GM18868 (cell line): Measurements from ENCODE around the gene SNN.

Source experiments
- ATAC-seq: cut with Tn5 transposase; IDR thresholded peaks from one replicate; pipeline ENCODE4 v1.9.1; 2021; ENCODE audit warnings: mild to moderate bottlenecking, moderate library complexity; ENCODE audit not compliant: unreplicated experiment

SNN gene

GRCh38 chr16:11635113-11635652 lies 33.1 kb upstream of the SNN start:
- ATAC-seq, result no peak

GRCh38 chr16:11635679-11636171 lies 32.5 kb upstream of the SNN start:
- no peak for ATAC-seq

DNA sequence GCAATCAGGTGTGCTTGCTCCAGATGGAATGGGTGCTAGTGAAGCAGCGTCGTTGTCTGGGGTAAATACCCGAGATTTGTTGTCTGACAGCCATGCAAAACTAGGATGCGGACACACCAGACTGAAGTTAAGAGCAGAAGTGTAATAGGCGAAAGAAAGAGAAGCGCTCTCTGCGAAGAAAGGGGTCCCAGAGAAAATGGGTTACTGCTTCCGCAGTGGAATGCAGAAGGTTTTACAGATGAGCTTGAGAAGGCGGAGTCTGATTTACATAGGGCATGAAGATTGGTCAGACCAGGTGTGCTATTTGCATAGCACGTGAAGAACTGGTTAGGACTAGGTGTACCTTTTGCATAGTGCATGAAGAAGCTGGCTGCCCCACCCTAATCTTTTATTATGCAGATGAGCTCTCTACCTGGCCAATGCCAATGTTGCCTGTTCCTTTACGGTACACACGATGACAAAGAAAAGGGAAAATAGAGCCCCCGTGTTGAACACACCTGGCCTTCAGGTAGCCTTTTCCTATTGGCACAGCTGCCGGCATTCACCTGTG lies 32.0 kb upstream of the SNN start:
- no peak for ATAC-seq

- ATAC-seq, result no peak
These were observed 30.9 kb upstream of the SNN start for GRCh38 chr16:11637320-11637719.

DNA sequence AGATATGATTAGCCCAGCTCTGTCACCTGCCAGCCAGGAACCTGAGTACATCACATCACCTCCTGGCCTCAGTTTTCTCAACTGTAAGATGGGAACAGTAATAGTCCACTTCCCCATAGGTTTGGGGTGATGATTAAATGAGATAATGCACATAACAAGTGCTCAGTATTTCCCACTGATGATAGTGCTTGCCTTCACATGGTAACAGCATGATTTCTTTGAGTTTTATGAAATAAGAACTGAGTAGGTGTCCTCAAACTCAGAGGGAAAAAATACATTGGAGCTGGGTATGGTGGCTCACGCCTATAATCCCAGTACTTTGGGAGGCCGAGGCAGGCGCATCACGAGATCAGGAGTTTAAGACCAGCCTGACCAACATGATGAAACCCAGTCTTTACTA lies 30.1 kb upstream of the SNN start:
- ATAC-seq, result no peak

DNA sequence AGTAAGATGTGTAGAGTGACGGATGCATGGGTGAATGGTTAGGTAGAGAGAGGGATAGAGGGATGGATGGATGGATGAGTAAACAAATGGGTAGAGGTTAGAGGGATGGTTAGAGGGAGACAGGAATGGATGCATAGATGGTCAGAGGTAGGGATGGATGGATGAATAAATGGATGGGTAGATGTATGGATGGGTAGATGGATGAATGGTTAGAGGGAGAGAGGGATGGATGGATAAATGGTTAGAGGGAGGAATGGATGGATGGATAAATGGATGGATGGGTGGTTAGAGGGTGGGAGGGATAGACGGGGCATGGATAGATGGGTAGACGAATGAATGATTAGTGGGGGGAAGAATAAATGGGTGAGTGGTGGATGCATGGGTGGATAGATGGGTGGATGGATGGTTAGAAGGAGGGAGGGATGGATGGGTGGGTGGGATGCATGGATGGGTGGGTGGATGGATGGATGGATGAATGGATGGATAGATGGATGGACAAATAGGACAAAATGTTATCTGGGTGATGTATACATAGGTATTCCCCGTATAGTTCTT lies 29.2 kb upstream of the SNN start:
- no peak for ATAC-seq

DNA sequence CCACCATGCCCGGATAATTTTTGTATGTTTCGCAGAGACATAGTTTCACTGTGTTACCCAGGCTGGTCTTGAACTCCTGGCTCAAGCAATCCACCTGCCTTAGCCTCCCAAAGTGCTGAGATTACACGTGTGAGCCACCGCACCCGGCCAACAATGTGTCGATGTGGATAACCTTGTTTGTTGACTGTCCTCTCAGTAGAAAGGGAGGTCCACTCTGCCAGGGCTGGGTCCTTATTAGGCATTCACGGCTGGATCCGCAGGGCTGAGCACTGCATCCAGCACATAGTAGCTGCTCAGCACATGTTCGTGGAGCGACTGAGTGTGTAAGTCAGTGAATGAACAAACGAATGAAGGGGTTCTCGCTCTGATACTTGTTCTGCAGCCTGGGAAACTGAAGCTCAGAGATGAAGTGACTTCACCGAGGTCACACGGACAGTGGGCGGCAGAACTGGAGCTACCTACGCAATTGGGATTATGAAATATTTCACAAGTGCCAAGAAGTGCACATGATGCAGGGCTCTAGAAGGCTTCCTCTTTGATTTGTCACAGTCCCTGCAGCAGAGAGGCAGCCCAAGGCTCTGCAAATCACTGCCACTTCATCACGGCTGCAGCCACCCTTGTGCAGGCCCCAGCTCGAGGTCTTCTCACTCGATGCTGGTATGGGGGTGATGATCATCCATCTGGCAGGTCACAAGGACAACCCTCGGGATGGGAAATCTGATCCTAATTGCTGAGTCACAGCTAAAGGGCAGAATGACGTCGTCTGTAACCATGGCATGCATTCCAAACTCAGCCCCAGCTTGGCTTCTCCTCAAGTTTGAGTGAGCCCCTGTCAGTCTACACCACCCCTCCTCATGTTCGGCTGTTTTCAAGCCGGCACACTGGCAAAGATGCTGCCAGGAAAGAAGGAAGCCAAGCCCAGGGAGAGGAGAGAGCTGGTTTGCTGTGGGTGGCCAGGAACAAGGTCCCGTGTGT lies 28.0 kb upstream of the SNN start:
- ATAC-seq, result no peak

GRCh38 chr16:11640987-11641817 lies 27.1 kb upstream of the SNN start:
- ATAC-seq, result no peak

DNA sequence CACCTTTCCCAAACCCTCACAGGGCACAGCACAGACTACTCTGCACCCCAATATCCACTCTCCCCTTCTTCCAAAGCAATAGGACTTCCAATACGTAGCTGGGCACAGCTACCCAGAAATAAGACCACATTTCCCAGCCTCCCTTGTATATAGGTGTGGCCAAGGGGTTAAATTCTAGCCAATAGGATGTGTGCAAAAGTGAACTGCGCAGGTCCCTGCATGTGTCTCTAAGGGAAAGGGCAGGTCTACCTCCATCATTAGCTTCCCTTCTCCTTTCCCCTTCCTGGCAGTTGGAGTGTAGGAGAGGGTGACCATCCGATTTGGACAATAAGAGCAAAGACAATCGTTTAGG lies 25.5 kb upstream of the SNN start:
- ATAC-seq, result no peak

DNA sequence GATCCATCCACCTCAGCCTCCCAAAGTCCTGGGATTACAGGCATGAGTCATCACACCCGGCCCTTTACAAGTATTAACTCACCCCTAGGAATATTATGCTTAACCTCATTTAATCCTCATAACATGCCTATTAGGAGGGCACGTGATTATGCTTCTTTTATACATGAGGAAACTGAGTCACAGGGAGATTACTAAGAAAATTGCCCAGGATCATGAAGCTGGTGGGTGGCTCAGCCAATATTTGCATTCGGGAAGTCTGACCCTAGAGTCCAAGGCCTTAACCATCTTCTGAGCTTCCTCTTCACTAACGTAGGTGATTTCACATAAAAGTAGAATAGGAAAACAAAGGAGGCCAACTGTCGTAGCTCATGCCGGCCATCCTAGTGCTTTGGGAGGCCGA lies 19.0 kb upstream of the SNN start:
- no peak for ATAC-seq

GRCh38 chr16:11650641-11651591 lies 17.3 kb upstream of the SNN start:
- ATAC-seq, result no peak

DNA sequence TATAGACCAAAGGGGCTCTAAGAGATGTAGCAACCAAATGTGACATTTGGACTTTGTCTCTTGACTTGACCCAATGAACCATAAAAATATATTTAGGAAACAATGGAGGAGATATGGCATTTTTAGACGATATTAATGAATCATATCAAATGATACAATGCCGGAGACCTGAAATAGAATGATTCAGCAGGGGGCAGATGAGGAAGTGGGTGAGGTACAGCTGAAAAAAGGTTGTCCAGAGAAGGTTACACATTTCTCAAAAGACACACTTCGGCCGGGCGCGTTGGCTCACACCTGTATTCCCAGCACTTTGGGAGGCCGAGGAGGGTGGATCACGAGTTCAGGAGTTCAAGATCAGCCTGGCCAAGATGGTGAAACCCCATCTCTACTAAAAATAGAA lies 16.5 kb upstream of the SNN start:
- ATAC-seq, result no peak

GRCh38 chr16:11655655-11656054 lies 12.6 kb upstream of the SNN start:
- no peak for ATAC-seq

- ATAC-seq, result no peak
These were observed 10.7 kb upstream of the SNN start for GRCh38 chr16:11657556-11657955.

DNA sequence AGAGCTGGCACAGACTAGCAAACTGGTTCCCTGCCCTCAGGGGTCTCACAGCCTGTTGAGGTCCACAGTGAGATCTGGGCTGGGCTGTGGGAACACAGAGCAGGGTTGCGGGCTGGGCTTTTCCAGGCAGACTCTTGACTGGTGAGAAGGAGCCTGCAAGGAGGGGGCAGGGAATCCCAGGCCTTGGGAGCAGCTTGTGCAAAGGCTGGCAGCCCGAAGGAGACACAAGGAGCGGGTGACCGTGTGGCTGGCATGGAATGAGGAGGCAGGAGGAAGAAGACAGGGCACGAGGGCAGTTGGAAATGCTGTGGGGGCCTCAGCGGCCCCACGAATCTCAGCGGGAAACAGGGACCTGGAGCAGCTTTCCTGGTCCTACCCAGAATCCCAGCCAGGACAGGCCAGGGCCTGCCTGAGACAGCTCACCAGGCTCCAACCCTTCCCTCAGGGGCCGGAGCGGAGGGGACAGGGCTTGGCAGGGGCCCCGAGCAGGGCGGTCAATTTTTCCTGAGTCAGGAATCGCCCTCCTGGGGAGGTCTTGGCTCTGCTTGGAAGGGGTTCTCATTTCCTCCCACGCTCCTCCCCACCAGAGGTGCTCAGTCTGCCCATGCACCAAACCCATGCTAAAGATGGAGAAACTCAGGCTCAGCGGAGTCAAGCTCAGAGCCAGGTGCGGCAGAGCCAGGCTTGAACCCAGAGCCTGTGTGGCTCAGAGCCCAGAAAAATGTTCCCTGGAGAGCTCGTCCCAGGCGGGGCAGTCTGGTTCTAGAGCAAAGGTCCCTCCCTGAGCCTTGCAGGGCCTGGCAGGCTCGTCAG lies 9.2 kb upstream of the SNN start:
- ATAC-seq, result no peak

- ATAC-seq, result no peak
These were observed 7.7 kb upstream of the SNN start for GRCh38 chr16:11660565-11660964.

GRCh38 chr16:11662582-11662981 lies 5.7 kb upstream of the SNN start:
- ATAC-seq, result no peak

DNA sequence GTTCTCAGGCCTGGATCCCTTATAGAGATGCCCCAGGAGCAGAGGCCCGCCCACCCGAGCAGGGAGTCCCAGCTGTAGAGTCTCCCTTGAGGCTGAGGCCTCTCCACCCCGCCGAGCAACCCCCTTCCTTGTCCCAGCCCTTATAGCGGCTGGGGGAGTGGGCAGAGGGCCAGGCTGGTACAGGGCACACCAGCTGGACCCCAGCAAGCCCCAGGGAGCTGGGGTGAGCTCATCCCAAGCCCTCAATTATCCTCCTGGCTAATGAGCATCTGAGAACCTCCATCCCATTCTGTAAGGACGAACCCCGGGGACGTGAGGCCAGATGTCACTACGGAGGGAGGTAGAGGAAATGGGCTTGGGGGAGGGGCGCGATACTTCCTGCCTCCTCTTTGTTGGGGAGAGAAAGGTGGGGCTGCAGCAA lies 3.2 kb upstream of the SNN start:
- ATAC-seq, result no peak
